ENCODE data around the gene KCTD18. TPM values are rescaled to one million over a fixed set of nuclear protein-coding genes. Genes with fewer than 3 reads are reported as not detected.

KCTD18 gene
- total RNA-seq, 2 donors from 2014 or later = 13.4 to 19.2 TPM

DNA sequence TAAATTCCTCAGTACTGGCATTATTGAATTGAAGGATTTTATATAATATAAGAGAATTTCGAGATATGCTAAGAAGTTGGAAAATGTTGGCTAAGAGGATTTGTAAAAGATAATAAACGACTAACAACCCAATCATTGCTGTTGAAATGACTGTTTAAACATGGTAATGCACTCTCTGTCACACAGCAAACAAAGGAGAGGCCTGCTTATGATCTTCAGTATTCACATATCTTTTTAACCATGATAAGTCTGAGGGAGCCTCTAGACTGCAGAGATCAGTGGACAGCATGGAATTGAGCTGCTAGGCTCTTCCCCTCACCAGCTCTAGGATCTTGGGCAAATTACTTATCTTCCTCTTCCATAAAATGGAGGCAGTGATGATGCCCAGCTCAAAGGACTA lies 2.7 kb downstream of the KCTD18 start:
- peaks cover 26% of the 10 kb centered on the region for H3K4me1 Mint-ChIP-seq
- H3K36me3 Mint-ChIP-seq (ENCODE audit: low read depth) = peaks cover 4% of the 10 kb centered on the region

DNA sequence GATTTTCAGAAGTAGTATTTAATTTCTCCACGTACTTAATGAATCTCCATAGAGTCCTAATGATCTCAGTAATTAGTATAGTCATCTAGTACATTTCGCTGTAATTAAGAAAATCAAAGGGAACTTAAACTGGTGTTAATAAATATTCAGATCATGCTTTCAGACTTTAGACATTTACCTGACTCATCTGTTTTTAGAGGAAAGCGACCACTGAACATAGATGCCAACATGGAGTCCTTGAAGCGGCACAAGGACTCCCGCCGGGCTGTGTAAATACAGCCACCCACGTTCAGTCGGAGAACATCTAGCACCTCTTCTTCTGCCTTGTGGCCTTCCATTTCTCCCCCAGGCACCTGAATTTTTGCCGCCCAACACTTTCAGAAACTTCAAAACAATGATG lies 3.2 kb downstream of the KCTD18 start:
- H3K9me3 ChIP-seq (ENCODE audit: control insufficient read depth, low read length, poor library complexity, severe bottlenecking) = no peaks in the 10 kb centered on the region
- Mint-ChIP-seq H3K27ac (no peak overlapping the region), H3K27me3 (no peaks in the 10 kb centered on the region), H3K4me1 (peaks cover 26% of the 10 kb centered on the region), H3K4me3 (no peak overlapping the region), H3K36me3 (ENCODE audit: low read depth) (peaks cover 4% of the 10 kb centered on the region)
- DNase-seq (no peak), ATAC-seq (no peak)

More for the DNA sequence above, 2.7 kb downstream of the KCTD18 start:
- H3K4me3 Mint-ChIP-seq = no peak overlapping the region
- H3K27me3 Mint-ChIP-seq = no peaks in the 10 kb centered on the region
- no peaks in the 10 kb centered on the region for H3K9me3 ChIP-seq (ENCODE audit: control insufficient read depth, low read length, poor library complexity, severe bottlenecking)
- DNase-seq (no peak), ATAC-seq (no peak)
- no peak overlapping the region for H3K27ac Mint-ChIP-seq

DNA sequence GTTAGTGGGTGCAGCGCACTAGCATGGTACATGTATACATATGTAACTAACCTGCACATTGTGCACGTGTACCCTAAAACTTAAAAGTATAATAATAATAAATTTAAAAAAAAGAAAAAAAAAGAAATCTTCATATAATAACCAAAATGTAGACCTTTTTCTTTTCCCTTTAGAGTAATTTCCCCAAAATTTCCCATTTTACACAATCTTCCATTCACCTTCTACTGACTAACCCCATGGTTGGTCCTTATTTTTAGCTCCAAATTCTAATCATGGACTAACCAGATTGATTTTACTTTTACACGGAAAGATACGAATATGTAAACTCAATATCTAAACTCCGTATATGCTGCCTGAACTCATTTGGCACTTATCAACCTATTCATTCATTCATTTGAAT lies 7.7 kb downstream of the KCTD18 start:
- H3K4me3 Mint-ChIP-seq = no peak overlapping the region
- no peaks in the 10 kb centered on the region for H3K27me3 Mint-ChIP-seq
- no peaks in the 10 kb centered on the region for H3K9me3 ChIP-seq (ENCODE audit: control insufficient read depth, low read length, poor library complexity, severe bottlenecking)
- DNase-seq = no peak
- peaks cover 22% of the 10 kb centered on the region for H3K4me1 Mint-ChIP-seq
- no peak overlapping the region for H3K27ac Mint-ChIP-seq
- ATAC-seq = no peak
- H3K36me3 Mint-ChIP-seq (ENCODE audit: low read depth) = peaks cover 7% of the 10 kb centered on the region

DNA sequence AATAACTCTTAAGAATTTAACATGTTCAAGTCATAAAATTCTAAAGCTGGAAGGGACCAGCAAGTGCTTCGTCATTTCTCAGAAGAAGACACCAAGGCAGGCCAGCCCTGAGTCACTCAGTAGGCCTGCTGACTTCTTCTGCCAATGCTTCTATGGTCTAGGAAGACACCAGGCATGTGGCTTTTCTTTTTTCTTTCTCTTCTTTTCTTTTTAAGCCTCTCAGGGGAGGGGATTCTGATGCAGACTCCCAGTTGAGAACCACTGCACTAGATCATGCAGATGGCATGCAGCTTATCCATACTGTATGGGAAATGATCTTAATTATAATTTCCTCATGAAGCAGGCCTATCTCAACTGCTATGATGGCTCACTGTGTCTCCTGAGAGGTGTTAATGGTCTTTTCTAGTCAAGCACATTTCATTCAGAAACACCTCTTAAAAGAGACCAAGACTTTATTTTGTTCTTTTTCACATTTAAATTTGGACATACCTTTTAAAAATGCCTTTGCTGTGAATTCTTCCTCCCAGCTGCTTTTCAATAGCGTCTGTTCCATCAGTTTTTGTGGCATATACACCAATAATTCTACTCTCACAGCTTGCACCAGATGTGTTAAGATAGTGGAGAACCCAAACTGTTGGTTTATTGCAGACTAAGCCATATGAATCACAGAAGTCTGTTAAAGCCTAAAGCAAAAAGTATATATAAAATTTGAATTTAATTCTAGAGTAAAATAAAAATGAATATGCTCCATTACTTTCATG lies 11.3 kb downstream of the KCTD18 start:
- ATAC-seq (no peak), DNase-seq (no peak)
- H3K27me3 Mint-ChIP-seq = no peaks in the 10 kb centered on the region
- H3K27ac Mint-ChIP-seq = no peak overlapping the region
- H3K4me1 Mint-ChIP-seq = peaks cover 13% of the 10 kb centered on the region
- H3K36me3 Mint-ChIP-seq (ENCODE audit: low read depth) = peaks cover 8% of the 10 kb centered on the region
- no peak overlapping the region for H3K4me3 Mint-ChIP-seq
- H3K9me3 ChIP-seq (ENCODE audit: control insufficient read depth, low read length, poor library complexity, severe bottlenecking) = no peaks in the 10 kb centered on the region

DNA sequence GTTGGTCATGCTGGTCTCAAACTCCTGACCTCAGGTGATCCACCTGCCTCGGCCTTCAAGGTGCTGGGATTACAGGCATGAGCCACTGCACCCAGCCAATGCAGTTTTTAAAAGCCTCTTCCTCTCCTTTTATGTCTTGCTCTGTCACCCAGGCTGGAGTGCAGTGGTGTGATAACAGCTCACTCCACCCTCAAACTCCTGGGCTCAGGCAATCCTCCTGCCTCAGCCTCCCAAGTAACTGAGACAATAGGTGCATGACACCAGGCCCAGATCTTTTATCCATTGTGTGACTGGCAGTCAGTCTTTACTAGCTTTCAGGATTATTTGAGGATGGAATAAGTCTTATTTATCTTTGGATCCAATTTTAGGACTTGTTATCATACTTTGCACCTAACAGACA lies 13.2 kb downstream of the KCTD18 start:
- ATAC-seq (no peak), DNase-seq (no peak)
- H3K27ac Mint-ChIP-seq = no peak overlapping the region
- H3K27me3 Mint-ChIP-seq = no peaks in the 10 kb centered on the region
- peaks cover 7% of the 10 kb centered on the region for H3K4me1 Mint-ChIP-seq
- no peak overlapping the region for H3K4me3 Mint-ChIP-seq
- no peaks in the 10 kb centered on the region for H3K9me3 ChIP-seq (ENCODE audit: control insufficient read depth, low read length, poor library complexity, severe bottlenecking)
- peaks cover 11% of the 10 kb centered on the region for H3K36me3 Mint-ChIP-seq (ENCODE audit: low read depth)

DNA sequence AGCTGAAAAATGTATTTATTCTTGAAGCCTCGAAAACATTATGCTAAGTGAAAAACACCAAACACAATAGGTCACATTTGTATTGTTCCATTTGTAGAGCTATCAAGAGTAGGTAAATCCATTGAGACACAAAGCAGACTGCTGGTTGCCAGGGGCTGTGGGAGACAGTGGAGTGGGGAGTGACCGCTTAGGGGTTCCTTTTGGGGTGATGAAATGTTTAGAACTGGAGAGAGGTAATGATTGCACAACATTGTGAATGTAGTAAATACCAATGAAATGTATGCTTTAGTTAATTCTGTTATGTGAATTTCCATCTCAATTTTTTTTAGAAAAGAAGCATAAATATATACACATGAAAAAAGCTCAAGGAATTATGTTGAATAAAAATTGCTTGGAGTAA lies 15.8 kb downstream of the KCTD18 start:
- DNase-seq (no peak), ATAC-seq (no peak)
- H3K9me3 ChIP-seq (ENCODE audit: control insufficient read depth, low read length, poor library complexity, severe bottlenecking) = no peaks in the 10 kb centered on the region
- no peak overlapping the region for H3K4me3 Mint-ChIP-seq
- H3K27ac Mint-ChIP-seq = no peak overlapping the region
- peaks cover 5% of the 10 kb centered on the region for H3K4me1 Mint-ChIP-seq
- peaks cover 8% of the 10 kb centered on the region for H3K36me3 Mint-ChIP-seq (ENCODE audit: low read depth)
- no peaks in the 10 kb centered on the region for H3K27me3 Mint-ChIP-seq

DNA sequence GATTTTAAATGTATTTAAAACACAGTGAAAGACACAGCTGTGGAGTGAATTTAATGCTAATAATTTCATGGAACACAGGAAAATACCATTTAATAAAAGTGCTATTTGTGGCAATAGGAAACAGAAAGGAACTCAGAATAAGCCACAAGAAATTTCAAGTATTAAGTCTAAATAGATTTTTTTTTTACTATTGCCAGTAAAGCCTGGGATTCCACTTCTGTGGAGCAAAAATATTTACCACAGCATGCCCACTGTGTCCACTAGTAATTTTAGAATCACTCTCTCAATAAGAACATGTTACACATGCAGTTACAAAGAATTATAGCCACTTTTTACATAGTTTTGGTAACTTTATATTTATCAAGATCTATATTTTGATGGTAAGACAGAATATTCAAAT lies 17.2 kb downstream of the KCTD18 start:
- H3K4me1 Mint-ChIP-seq = peaks cover 3% of the 10 kb centered on the region
- peaks cover 8% of the 10 kb centered on the region for H3K36me3 Mint-ChIP-seq (ENCODE audit: low read depth)
- no peaks in the 10 kb centered on the region for H3K9me3 ChIP-seq (ENCODE audit: control insufficient read depth, low read length, poor library complexity, severe bottlenecking)
- H3K27ac Mint-ChIP-seq = no peak overlapping the region
- ATAC-seq (no peak), DNase-seq (no peak)
- no peak overlapping the region for H3K4me3 Mint-ChIP-seq
- no peaks in the 10 kb centered on the region for H3K27me3 Mint-ChIP-seq

DNA sequence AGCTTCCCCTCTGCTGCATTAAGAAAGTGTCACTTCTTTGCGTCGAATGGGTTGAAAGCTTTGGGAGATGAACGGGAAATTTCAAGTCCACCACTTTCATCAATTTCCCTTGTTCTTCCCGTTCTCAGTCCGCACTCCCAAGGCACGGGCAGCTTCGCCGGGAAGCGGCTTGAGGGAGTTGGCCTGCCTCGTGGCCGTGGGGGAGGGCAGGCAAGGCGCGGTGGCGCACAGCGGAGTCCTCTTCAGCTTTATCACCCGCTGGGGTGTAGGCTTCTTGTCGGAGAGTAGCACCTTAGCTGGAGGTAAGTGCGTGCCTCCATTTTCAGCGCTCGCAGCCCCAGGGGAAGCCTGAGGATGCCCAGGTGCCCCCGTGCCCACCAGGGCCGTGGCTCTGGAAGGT lies 19.9 kb downstream of the KCTD18 start:
- H3K9me3 ChIP-seq (ENCODE audit: control insufficient read depth, low read length, poor library complexity, severe bottlenecking) = no peaks in the 10 kb centered on the region
- Mint-ChIP-seq H3K4me1 (peaks cover 2% of the 10 kb centered on the region), H3K27ac (no peak overlapping the region), H3K36me3 (ENCODE audit: low read depth) (peaks cover 6% of the 10 kb centered on the region), H3K4me3 (no peak overlapping the region), H3K27me3 (no peaks in the 10 kb centered on the region)
- ATAC-seq (no peak), DNase-seq (no peak)

DNA sequence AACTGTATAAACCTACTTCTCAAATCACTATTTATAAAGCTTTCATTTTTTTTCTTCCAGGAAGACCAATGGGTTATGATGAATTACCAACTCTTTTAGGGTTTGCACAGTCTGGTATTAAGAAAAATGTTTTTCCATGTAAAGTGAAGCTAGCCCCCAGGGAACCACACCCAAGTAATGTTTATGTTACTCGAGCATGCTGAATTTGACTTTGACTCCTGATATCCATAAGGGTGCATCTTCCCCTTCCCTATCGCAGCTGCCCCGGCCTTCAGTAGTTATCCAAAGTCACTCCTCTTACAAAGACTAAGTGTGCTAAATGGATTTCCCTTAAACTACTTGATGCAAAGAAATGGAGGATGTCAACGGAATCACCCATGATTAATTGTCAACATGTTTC lies 21.7 kb downstream of the KCTD18 start:
- H3K27me3 Mint-ChIP-seq = no peaks in the 10 kb centered on the region
- no peak overlapping the region for H3K27ac Mint-ChIP-seq
- H3K9me3 ChIP-seq (ENCODE audit: control insufficient read depth, low read length, poor library complexity, severe bottlenecking) = no peaks in the 10 kb centered on the region
- H3K36me3 Mint-ChIP-seq (ENCODE audit: low read depth) = peaks cover 3% of the 10 kb centered on the region
- no peak overlapping the region for H3K4me3 Mint-ChIP-seq
- DNase-seq = no peak
- no peak for ATAC-seq
- peaks cover 3% of the 10 kb centered on the region for H3K4me1 Mint-ChIP-seq

DNA sequence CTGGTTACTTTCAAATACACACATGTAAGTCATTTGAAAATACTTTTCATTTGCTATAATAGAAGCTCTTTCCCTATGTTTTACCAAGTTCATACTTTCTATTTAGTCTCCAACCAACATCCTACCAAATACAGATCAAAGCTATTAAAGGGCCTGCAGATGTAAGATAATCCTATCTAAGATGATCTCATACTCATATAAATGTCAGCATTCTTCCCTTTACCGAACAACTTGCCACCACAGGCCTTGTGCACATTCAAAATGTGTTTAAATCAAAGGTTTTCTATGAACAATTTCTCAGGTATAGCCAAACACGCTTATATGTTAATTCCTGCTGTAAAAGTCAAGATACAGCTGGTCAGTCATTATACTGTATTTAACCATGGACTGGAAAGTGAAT lies 23.3 kb downstream of the KCTD18 start:
- ATAC-seq (no peak), DNase-seq (no peak)
- no peak overlapping the region for H3K4me3 Mint-ChIP-seq
- no peaks in the 10 kb centered on the region for H3K27me3 Mint-ChIP-seq
- H3K4me1 Mint-ChIP-seq = peaks cover 3% of the 10 kb centered on the region
- no peak overlapping the region for H3K27ac Mint-ChIP-seq
- H3K9me3 ChIP-seq (ENCODE audit: control insufficient read depth, low read length, poor library complexity, severe bottlenecking) = no peaks in the 10 kb centered on the region
- no peaks in the 10 kb centered on the region for H3K36me3 Mint-ChIP-seq (ENCODE audit: low read depth)

DNA sequence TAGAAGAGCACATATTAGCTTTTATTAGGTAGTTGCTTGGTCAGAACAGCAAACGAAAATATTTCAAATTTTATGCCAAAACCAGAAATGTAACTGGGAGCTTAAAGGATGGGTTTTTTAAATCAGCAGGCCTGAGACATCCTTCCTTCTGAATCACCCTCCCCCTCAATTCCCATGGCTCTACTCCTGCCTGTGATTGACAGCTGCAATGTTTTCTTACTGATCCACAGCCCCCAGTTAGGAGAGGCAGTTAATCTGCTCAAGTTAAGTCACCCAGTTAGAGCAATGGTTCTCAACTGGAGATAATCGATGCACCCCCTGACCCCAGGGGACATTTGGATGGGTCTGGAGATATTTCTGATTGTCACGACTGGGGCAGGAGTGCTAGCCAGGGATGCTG lies 24.9 kb downstream of the KCTD18 start:
- Mint-ChIP-seq H3K4me1 (peaks cover 7% of the 10 kb centered on the region), H3K27ac (no peak overlapping the region), H3K4me3 (no peak overlapping the region), H3K36me3 (ENCODE audit: low read depth) (no peaks in the 10 kb centered on the region), H3K27me3 (no peaks in the 10 kb centered on the region)
- no peaks in the 10 kb centered on the region for H3K9me3 ChIP-seq (ENCODE audit: control insufficient read depth, low read length, poor library complexity, severe bottlenecking)
- no peak for DNase-seq
- ATAC-seq = no peak

DNA sequence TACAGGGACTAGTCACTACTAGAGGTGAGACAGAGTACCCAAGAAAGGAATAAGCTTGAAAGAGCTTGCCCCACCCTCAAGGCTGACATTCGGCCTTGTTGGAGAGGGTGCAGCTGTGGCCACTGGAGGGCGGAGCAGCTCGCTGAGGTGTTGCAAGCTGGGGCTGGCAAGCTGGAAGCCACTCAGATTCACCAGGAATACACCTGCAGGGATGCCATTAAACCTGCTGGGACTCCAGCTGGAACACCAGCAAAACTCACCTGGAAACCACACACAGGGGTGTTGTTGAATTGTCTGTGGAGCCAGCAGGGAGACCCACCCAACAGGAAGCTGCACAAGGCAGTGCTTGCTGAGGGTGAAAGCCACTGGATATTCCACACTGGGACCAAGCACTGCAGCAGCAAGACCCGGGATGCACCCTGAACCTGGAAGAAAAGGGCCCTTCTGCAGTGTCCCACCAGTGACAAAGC lies 26.1 kb downstream of the KCTD18 start:
- H3K27me3 Mint-ChIP-seq = no peaks in the 10 kb centered on the region
- no peak overlapping the region for H3K27ac Mint-ChIP-seq
- DNase-seq (no peak), ATAC-seq (peak; percentile 52)
- H3K9me3 ChIP-seq (ENCODE audit: control insufficient read depth, low read length, poor library complexity, severe bottlenecking) = no peaks in the 10 kb centered on the region
- H3K4me1 Mint-ChIP-seq = peaks cover 7% of the 10 kb centered on the region
- no peak overlapping the region for H3K4me3 Mint-ChIP-seq
- no peaks in the 10 kb centered on the region for H3K36me3 Mint-ChIP-seq (ENCODE audit: low read depth)

DNA sequence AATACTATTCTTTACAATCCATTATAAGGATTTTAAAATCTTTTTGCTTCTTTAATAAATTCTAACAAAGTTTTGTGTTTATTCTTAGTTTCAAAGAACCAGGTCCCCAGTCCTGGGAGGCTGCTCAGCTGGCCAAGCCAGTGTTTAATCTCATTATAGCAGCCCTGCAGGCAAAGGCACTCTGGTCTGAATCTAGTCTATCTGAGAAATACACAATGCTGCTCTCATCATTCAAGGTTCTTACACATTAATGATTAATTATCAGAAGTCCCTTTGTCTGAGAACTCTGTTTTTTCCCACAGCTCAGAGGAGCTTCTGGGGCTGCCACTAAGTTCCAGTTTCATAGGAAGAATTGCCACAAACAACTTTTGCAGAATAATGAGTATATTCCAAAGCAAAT lies 27.7 kb downstream of the KCTD18 start:
- H3K4me3 Mint-ChIP-seq = no peak overlapping the region
- H3K27me3 Mint-ChIP-seq = no peaks in the 10 kb centered on the region
- ATAC-seq (no peak), DNase-seq (no peak)
- H3K9me3 ChIP-seq (ENCODE audit: control insufficient read depth, low read length, poor library complexity, severe bottlenecking) = no peaks in the 10 kb centered on the region
- peaks cover 7% of the 10 kb centered on the region for H3K4me1 Mint-ChIP-seq
- no peaks in the 10 kb centered on the region for H3K36me3 Mint-ChIP-seq (ENCODE audit: low read depth)
- no peak overlapping the region for H3K27ac Mint-ChIP-seq

DNA sequence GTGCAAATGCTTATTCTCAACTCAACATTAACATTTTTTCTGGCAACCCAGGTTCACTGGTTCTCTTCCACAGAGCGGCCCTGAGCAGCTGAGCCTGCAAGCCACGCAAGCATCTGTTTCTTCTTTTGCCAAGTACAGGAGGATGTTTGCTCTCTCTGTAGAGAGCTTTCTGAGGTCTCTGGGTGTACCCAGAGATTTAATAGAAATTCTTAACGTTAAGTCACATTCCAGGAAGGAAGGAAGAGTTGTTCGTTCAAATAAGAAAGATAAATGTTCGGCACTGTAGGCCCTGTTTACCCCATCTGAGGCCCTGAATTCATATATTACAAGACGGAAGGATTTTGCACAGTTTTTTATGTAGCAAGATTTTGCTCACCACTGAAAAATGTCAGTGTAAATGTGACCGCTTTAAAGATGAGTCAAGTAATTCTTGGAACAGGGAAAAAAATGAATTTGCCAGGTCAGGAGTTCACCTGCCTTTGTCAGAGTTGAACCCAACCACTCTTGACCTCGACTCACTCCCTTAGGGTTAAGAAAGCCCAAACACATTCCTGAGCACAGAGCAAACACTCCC lies 30.1 kb downstream of the KCTD18 start:
- Mint-ChIP-seq H3K4me1 (peaks cover 7% of the 10 kb centered on the region), H3K27me3 (no peaks in the 10 kb centered on the region), H3K27ac (peak overlapping the region; percentile 14), H3K4me3 (no peak overlapping the region), H3K36me3 (ENCODE audit: low read depth) (no peaks in the 10 kb centered on the region)
- DNase-seq (no peak), ATAC-seq (no peak)
- no peaks in the 10 kb centered on the region for H3K9me3 ChIP-seq (ENCODE audit: control insufficient read depth, low read length, poor library complexity, severe bottlenecking)
